HG03432 (cell line): ENCODE results near the gene CCDC61.

Experiments used
- ATAC-seq: cut with Tn5 transposase; IDR thresholded peaks from one replicate; pipeline ENCODE4 v1.9.1; 2021; ENCODE audit warnings: mild to moderate bottlenecking, moderate library complexity; ENCODE audit not compliant: unreplicated experiment

CCDC61 gene

GRCh38 chr19:45973553-45974338 lies 21.5 kb upstream of the CCDC61 start, which contains the start of gene NOVA2:
Gene NOVA2, minus strand, starts transcription at chr19:45973865. Its CDS starts 514 bp downstream, at chr19:45973351.
- no peak for ATAC-seq

GRCh38 chr19:45975306-45976070 lies 19.8 kb upstream of the CCDC61 start:
- no peak for ATAC-seq

GRCh38 chr19:45976178-45976577 lies 19.1 kb upstream of the CCDC61 start:
- ATAC-seq = no peak

GRCh38 chr19:45978156-45978555 lies 17.1 kb upstream of the CCDC61 start:
- no peak for ATAC-seq

- ATAC-seq = no peak
Observed at GRCh38 chr19:45981350-45981749, 13.9 kb upstream of the CCDC61 start.

- no peak for ATAC-seq
Observed at GRCh38 chr19:45985321-45985720, 9.9 kb upstream of the CCDC61 start.

GRCh38 chr19:45990113-45990728 lies 5.0 kb upstream of the CCDC61 start:
- ATAC-seq = no peak

GRCh38 chr19:45994456-45994997 lies 740 bp upstream of the CCDC61 start:
- ATAC-seq = peak; percentile 1

- no peak for ATAC-seq
Observed at GRCh38 chr19:45995715-45996385, 583 bp downstream of the CCDC61 start.

GRCh38 chr19:45996933-45997332 lies 1.7 kb downstream of the CCDC61 start:
- no peak for ATAC-seq

- no peak for ATAC-seq
Observed at GRCh38 chr19:45998834-45999233, 3.6 kb downstream of the CCDC61 start.

GRCh38 chr19:45999653-46000121 lies 4.4 kb downstream of the CCDC61 start:
- ATAC-seq = no peak

GRCh38 chr19:46000491-46001246 lies 5.4 kb downstream of the CCDC61 start:
- ATAC-seq = peak; percentile 51

- ATAC-seq = no peak
Observed at GRCh38 chr19:46002678-46003275, 7.5 kb downstream of the CCDC61 start.

GRCh38 chr19:46006411-46006810 lies 11.1 kb downstream of the CCDC61 start:
- no peak for ATAC-seq

GRCh38 chr19:46009530-46010510 lies 14.6 kb downstream of the CCDC61 start:
- ATAC-seq = no peak

GRCh38 chr19:46014534-46014933 lies 19.3 kb downstream of the CCDC61 start:
- ATAC-seq = no peak

- ATAC-seq = no peak
Observed at GRCh38 chr19:46014941-46015686, 19.8 kb downstream of the CCDC61 start.
